GM12878 (cell line): ENCODE results near the gene CTSC. TPM values are rescaled to one million over a fixed set of nuclear protein-coding genes. Genes with fewer than 3 reads are reported as not detected.

Experiments
- ATAC-seq: fragments of 200-7000 bp; cut with Tn5 transposase; 3 replicates; pipeline ENCODE4 v1.9.1; 2020; ENCODE audit warnings: mild to moderate bottlenecking, moderate library complexity
- BruUV-seq: library from RNA; stranded (reverse); fragments of 400-500 nt; replicated peaks from 2 replicates; lab custom pipeline; 2021; lab: Mats Ljungman, UMichigan
- CTCF ChIA-PET: fragments of 300-600 bp; sonication (Branson Sonifier 250); formaldehyde crosslinking; extraction: SDS; loops from one replicate; lab custom pipeline; 2021; ENCODE audit warnings: inconsistent platforms; lab: Yijun Ruan, JAX
- POLR2A ChIA-PET: fragments of 350-600 bp; formaldehyde crosslinking; extraction: SDS; loops from one replicate; lab custom pipeline; 2021; ENCODE audit warnings: inconsistent platforms; lab: Charles Lee
- RAD21 ChIA-PET: fragments of 300-600 bp; sonication (Branson Sonifier 250); formaldehyde crosslinking; loops from one replicate; lab custom pipeline; 2023; ENCODE audit warnings: antibody characterized with exemption; ENCODE audit not compliant: unreplicated experiment; lab: Charles Lee
- SMC1A ChIA-PET: fragments of 300-600 bp; sonication (Branson Sonifier 250); formaldehyde crosslinking; loops from one replicate; lab custom pipeline; 2023; ENCODE audit not compliant: unreplicated experiment, uncharacterized antibody; lab: Charles Lee
- DNase-seq: peaks from one replicate; pipeline ENCODE4 v3.0.0-alpha.2; 2011; ENCODE audit warnings: low read depth, low spot score
- FAIRE-seq: peaks from 3 replicates; lab custom pipeline; 2011; peaks lifted over from hg19 to GRCh38; lab: Jason Lieb, UNC
- H2AFZ ChIP-seq: 2 replicates; pipeline ENCODE4 v1.6.0; 2011; ENCODE audit warnings: low read depth, low read length, control low read depth; ENCODE audit not compliant: control insufficient read depth
- H3K27ac ChIP-seq: 2 replicates; pipeline ENCODE4 v1.5.1; 2011; ENCODE audit warnings: control low read depth; ENCODE audit not compliant: control insufficient read depth, insufficient read depth
- H3K27me3 ChIP-seq, 2 experiments: replicated peaks in 1 of 2; 2 replicates each; pipeline versions ENCODE4 v1.6.0 to v1.6.1; 2011; ENCODE audit warnings: low read length in 1 of 2; ENCODE audit not compliant: control insufficient read depth in 2 of 2, insufficient read depth in 2 of 2
- H3K36me3 ChIP-seq, 2 experiments: 2 replicates each; pipeline ENCODE4 v1.5.1; 2011; ENCODE audit warnings: low read length in 1 of 2; ENCODE audit not compliant: control insufficient read depth in 2 of 2, insufficient read depth in 2 of 2
- H3K4me1 ChIP-seq: 2 replicates; pipeline ENCODE4 v1.6.1; 2011; ENCODE audit warnings: mild to moderate bottlenecking, low read length, moderate library complexity, mixed read lengths; ENCODE audit not compliant: control insufficient read depth, insufficient read depth
- H3K4me2 ChIP-seq: 2 replicates; pipeline ENCODE4 v1.6.0; 2011; ENCODE audit warnings: control low read depth; ENCODE audit not compliant: control insufficient read depth, insufficient read depth
- H3K4me3 ChIP-seq: fragments of 200-600 bp; sonication (generic); 2 replicates; pipeline ENCODE4 v1.5.1; 2016
- H3K79me2 ChIP-seq: 2 replicates; pipeline ENCODE4 v1.6.0; 2011; ENCODE audit warnings: low read length; ENCODE audit not compliant: control insufficient read depth, insufficient read depth
- H3K9ac ChIP-seq: 2 replicates; pipeline ENCODE4 v1.8.0; 2011; ENCODE audit warnings: low read length, control low read depth, mixed read lengths; ENCODE audit not compliant: control insufficient read depth, insufficient read depth
- H3K9me3 ChIP-seq: replicated peaks from 3 replicates; pipeline ENCODE4 v1.5.1; 2011; ENCODE audit warnings: mild to moderate bottlenecking, low read length; ENCODE audit not compliant: control insufficient read depth, insufficient read depth
- H4K20me1 ChIP-seq: 2 replicates; pipeline ENCODE4 v1.6.0; 2011; ENCODE audit not compliant: control insufficient read depth, insufficient read depth
- CHD4 ChIP-seq: fragments of 200-600 bp; sonication (generic); IDR thresholded peaks from 2 replicates; pipeline ENCODE4 v1.6.1; 2016; ENCODE audit warnings: mild to moderate bottlenecking
- CUX1 ChIP-seq: IDR thresholded peaks from 2 replicates; pipeline ENCODE4 v1.6.1; 2012; ENCODE audit warnings: improper control_type of control experiment, low read depth, low read length; ENCODE audit not compliant: insufficient replicate concordance
- EZH2 ChIP-seq: IDR thresholded peaks from 2 replicates; pipeline ENCODE4 v1.6.1; 2012; ENCODE audit warnings: low read depth, mild to moderate bottlenecking, control low read depth, inconsistent platforms, low read length, borderline replicate concordance; ENCODE audit not compliant: control insufficient read depth
- MEF2A ChIP-seq: IDR thresholded peaks from 2 replicates; pipeline ENCODE4 v1.6.1; 2011; ENCODE audit warnings: low read depth, mild to moderate bottlenecking, low read length, moderate library complexity; ENCODE audit not compliant: insufficient read depth
- PKNOX1 ChIP-seq: fragments of 450-650 bp; IDR thresholded peaks from 2 replicates; pipeline ENCODE4 v1.6.1; 2016; ENCODE audit warnings: mild to moderate bottlenecking
- WRNIP1 ChIP-seq: IDR thresholded peaks from 2 replicates; pipeline ENCODE4 v1.6.1; 2011; ENCODE audit warnings: low read depth, low read length, improper control_type of control experiment, borderline replicate concordance
- ZNF592 ChIP-seq: fragments of 450-650 bp; IDR thresholded peaks from 2 replicates; pipeline ENCODE4 v1.6.1; 2017; ENCODE audit warnings: mild to moderate bottlenecking, moderate library complexity
- WGBS: methylation state at CpG from one replicate; pipeline ENCODE4 v1.1.6; 2016; ENCODE audit warnings: low lambda C conversion rate; ENCODE audit not compliant: insufficient replicate concordance, insufficient coverage; ENCODE audit errors: missing lambda C conversion rate; 5-methylcytosine and 5-hydroxymethylcytosine counted together
- in situ Hi-C: fragments of 300-500 bp; cut with MboI; formaldehyde crosslinking; loops from 9 replicates; pipeline ENCODE4 v1.14.3; 2018; ENCODE audit warnings: mixed read lengths
- intact Hi-C: fragments of 100-400 bp; cut with micrococcal nuclease; formaldehyde crosslinking; loops from one replicate; pipeline ENCODE4 v1.14.2; 2022; ENCODE audit not compliant: unreplicated experiment
- polyA plus RNA-seq, 11 experiments: library from polyadenylated mRNA; depleted of rRNA in 4 of 11; unstranded in 6 of 11; stranded (reverse) in 5 of 11; fragments of >200 nt; fragmentation: Nextera tagmentation in 4 of 11; fragmentation: Illumina TruSeq in 1 of 11; extraction: Ambion mirVana in 4 of 11; extraction: Trizol in 1 of 11; gene quantifications; 1 replicate in 1 of 11; 2 replicates in 10 of 11; pipeline versions ENCODE4 v1.2.1 to v1.2.3, GENCODE V29; 2011 to 2016; ENCODE audit warnings: inconsistent platforms in 2 of 11, missing spikeins in 2 of 11, low read depth in 1 of 11
- total RNA-seq, 4 experiments: library from RNA; depleted of rRNA in 3 of 4; stranded (reverse); fragments of >200 nt in 3 of 4; fragmentation: Illumina TruSeq in 1 of 4; extraction: Trizol in 1 of 4; gene quantifications; 2 replicates each; pipeline versions ENCODE4 v1.2.1 to v1.2.3, GENCODE V29; 2013 to 2021

Gene CTSC
- total and polyA plus RNA-seq, 10 of the 15 experiments (the other 5 are each of a cell fraction or from before 2014, with no cell fraction given): 289 to 1,123 (median 430) TPM

- Histone ChIP-seq H3K4me1 (peaks cover 2% of the 10 kb centered on the region; the same call in 1 of the 2 replicates), H3K4me3 (no peak overlapping the region), H2AFZ (no peak overlapping the region), H3K36me3 (no peaks in the 10 kb centered on the region; a peak in 2 of 4 replicates), H3K9me3 (no peaks in the 10 kb centered on the region), H3K27me3 (no peaks in the 10 kb centered on the region), H4K20me1 (no peaks in the 10 kb centered on the region), H3K27ac (no peak overlapping the region), H3K79me2 (no peaks in the 10 kb centered on the region), H3K9ac (no peak overlapping the region), H3K4me2 (no peak overlapping the region)
- POLR2A ChIA-PET: interaction anchor here (0.6 kb wide), 3 partner anchors 11 to 124 kb away, joined by 4 to 7 read pairs (median 5); no protein-coding TSS in a partner anchor
- RAD21 ChIA-PET: interaction anchor here (0.6 kb wide), 1 partner anchor 57 kb away, joined by 3 read pairs; no protein-coding TSS in a partner anchor
- BruUV-seq: no TSS peak
- no peak for ATAC-seq
- intact Hi-C loops: no loop called here
- no peak for FAIRE-seq
- WGBS: 83% methylated on average over 4 of the region's 4 CpGs
- no peak for TF ChIP-seq CHD4
- no peak for TF ChIP-seq ZNF592
- TF ChIP-seq EZH2: no peak
- TF ChIP-seq PKNOX1: no peak
- no peak for TF ChIP-seq MEF2A
- no peak for TF ChIP-seq WRNIP1
- TF ChIP-seq CUX1: no peak
- CTCF ChIA-PET: interaction anchor here (0.8 kb wide), 1 partner anchor 146 kb away, joined by 3 read pairs; no protein-coding TSS in a partner anchor
- DNase-seq: no peak
- in situ Hi-C loops: no loop called here
- SMC1A ChIA-PET: interaction anchor here (0.8 to 1.4 kb wide), 3 partner anchors 10 to 22 kb away, joined by 3 to 4 read pairs (median 3); no protein-coding TSS in a partner anchor
These were observed 41.0 kb upstream of the CTSC start for GRCh38 chr11:88378422-88379066.
